ENCODE data around the gene STXBP1.
A peak's percentile ranks its signal among the peaks of the same experiment; 100 is the strongest.

DNA sequence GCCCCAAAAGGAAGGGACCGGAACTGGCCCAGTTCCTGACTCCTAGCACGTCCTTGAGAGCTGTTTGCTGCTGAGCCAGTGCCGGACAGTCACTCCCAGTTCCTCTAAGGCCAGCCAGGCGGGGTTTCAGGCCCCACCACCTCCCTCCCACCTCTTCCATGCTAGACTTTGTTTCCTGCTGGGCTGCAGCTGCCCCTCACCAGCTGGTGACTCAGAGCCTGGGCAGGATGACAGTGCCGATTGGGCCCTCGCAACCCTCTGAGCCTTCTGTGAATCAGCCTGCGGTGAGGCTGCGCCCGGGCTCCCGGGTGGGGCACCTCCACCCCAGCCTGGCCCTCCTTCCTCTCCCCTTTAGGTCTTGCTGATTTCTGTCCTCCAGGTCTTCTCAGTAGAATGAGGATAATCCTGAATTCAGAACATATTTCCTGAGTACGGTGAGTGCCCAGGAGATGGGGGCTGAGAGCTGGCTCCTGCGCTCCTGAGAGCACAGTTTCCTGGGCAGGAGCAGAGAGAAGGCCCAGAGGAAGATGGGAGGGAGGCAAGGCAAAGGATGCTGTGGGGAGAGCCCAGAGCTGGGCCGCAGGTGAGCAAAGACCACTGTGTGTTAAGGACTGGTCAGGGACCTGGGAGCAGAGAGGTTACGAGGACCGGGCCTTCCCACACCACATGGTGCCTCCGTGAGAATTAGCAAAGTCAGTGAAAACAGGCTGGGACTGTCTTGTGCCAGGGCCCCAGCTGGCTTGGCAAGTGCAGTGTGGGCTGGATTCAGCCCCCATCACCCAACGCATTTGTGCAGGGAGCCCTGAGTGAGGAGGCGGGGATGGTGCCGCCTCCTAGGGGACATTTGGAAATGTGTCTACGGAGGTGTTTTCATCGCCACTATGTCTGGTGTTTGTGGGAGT, 32.9 kb upstream of the STXBP1 start:
- TF ChIP-seq POLR2A (IDR thresholded peaks at IDR 0.05; ENCODE audit: low read depth) (no peak), EP300 (IDR thresholded peaks at IDR 0.05) (no peak), POLR2AphosphoS5 (IDR thresholded peaks at IDR 0.05) (peak; percentile 80 to 81)
- TF ChIP-seq, protein P1, sequence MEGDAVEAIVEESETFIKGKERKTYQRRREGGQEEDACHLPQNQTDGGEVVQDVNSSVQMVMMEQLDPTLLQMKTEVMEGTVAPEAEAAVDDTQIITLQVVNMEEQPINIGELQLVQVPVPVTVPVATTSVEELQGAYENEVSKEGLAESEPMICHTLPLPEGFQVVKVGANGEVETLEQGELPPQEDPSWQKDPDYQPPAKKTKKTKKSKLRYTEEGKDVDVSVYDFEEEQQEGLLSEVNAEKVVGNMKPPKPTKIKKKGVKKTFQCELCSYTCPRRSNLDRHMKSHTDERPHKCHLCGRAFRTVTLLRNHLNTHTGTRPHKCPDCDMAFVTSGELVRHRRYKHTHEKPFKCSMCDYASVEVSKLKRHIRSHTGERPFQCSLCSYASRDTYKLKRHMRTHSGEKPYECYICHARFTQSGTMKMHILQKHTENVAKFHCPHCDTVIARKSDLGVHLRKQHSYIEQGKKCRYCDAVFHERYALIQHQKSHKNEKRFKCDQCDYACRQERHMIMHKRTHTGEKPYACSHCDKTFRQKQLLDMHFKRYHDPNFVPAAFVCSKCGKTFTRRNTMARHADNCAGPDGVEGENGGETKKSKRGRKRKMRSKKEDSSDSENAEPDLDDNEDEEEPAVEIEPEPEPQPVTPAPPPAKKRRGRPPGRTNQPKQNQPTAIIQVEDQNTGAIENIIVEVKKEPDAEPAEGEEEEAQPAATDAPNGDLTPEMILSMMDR (IDR thresholded peaks at IDR 0.05), result peak; percentile 39 to 46 (median 39)
